GM19455 (cell line): ENCODE data around the gene GRAMD4.

Experiments
- ATAC-seq: cut with Tn5 transposase; IDR thresholded peaks from one replicate; pipeline ENCODE4 v1.9.1; 2021; ENCODE audit not compliant: unreplicated experiment

Gene GRAMD4

GRCh38 chr22:46596032-46596441, 24.1 kb upstream of the GRAMD4 start:
- no peak for ATAC-seq

GRCh38 chr22:46596819-46597218, 23.4 kb upstream of the GRAMD4 start:
- no peak for ATAC-seq

- ATAC-seq = no peak
These were observed 22.0 kb upstream of the GRAMD4 start for GRCh38 chr22:46598224-46598623.

- no peak for ATAC-seq
These were observed 21.3 kb upstream of the GRAMD4 start for GRCh38 chr22:46598737-46599424.

- no peak for ATAC-seq
These were observed 19.9 kb upstream of the GRAMD4 start for GRCh38 chr22:46600273-46600796.

- ATAC-seq = no peak
These were observed 18.2 kb upstream of the GRAMD4 start for GRCh38 chr22:46602025-46602424.

- ATAC-seq = no peak
These were observed 15.9 kb upstream of the GRAMD4 start for GRCh38 chr22:46604306-46604690.

GRCh38 chr22:46605117-46605516, 15.1 kb upstream of the GRAMD4 start:
- no peak for ATAC-seq

- no peak for ATAC-seq
These were observed 13.3 kb upstream of the GRAMD4 start for GRCh38 chr22:46606886-46607285.

GRCh38 chr22:46607483-46608114, 12.6 kb upstream of the GRAMD4 start:
- ATAC-seq = no peak

- no peak for ATAC-seq
These were observed 11.0 kb upstream of the GRAMD4 start for GRCh38 chr22:46609175-46609690.

- ATAC-seq = no peak
These were observed 10.4 kb upstream of the GRAMD4 start for GRCh38 chr22:46609724-46610201.

GRCh38 chr22:46610356-46610755, 9.8 kb upstream of the GRAMD4 start:
- no peak for ATAC-seq

GRCh38 chr22:46611189-46611588, 9.0 kb upstream of the GRAMD4 start:
- no peak for ATAC-seq

GRCh38 chr22:46612341-46612903, 7.8 kb upstream of the GRAMD4 start:
- no peak for ATAC-seq

- ATAC-seq = no peak
These were observed 7.1 kb upstream of the GRAMD4 start for GRCh38 chr22:46612904-46613605.

GRCh38 chr22:46613606-46614021, 6.6 kb upstream of the GRAMD4 start:
- no peak for ATAC-seq

- ATAC-seq = no peak
These were observed 5.9 kb upstream of the GRAMD4 start for GRCh38 chr22:46614025-46614931.

GRCh38 chr22:46617207-46617985, 2.8 kb upstream of the GRAMD4 start:
- ATAC-seq = no peak
